Tracheal epithelial cell (primary cell): ENCODE measurements around the gene OCEL1. TPM values are rescaled to one million over a fixed set of nuclear protein-coding genes. Genes with fewer than 3 reads are reported as not detected.

Experiments
- total RNA-seq: library from RNA; depleted of rRNA; stranded (reverse); fragments of >200 nt; gene quantifications from 2 replicates; pipeline ENCODE4 v1.2.1, GENCODE V29; 2014

Gene OCEL1, protein sequence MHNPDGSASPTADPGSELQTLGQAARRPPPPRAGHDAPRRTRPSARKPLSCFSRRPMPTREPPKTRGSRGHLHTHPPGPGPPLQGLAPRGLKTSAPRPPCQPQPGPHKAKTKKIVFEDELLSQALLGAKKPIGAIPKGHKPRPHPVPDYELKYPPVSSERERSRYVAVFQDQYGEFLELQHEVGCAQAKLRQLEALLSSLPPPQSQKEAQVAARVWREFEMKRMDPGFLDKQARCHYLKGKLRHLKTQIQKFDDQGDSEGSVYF
- 1.4 and 3.0 TPM in 2 replicates for total RNA-seq

DNA sequence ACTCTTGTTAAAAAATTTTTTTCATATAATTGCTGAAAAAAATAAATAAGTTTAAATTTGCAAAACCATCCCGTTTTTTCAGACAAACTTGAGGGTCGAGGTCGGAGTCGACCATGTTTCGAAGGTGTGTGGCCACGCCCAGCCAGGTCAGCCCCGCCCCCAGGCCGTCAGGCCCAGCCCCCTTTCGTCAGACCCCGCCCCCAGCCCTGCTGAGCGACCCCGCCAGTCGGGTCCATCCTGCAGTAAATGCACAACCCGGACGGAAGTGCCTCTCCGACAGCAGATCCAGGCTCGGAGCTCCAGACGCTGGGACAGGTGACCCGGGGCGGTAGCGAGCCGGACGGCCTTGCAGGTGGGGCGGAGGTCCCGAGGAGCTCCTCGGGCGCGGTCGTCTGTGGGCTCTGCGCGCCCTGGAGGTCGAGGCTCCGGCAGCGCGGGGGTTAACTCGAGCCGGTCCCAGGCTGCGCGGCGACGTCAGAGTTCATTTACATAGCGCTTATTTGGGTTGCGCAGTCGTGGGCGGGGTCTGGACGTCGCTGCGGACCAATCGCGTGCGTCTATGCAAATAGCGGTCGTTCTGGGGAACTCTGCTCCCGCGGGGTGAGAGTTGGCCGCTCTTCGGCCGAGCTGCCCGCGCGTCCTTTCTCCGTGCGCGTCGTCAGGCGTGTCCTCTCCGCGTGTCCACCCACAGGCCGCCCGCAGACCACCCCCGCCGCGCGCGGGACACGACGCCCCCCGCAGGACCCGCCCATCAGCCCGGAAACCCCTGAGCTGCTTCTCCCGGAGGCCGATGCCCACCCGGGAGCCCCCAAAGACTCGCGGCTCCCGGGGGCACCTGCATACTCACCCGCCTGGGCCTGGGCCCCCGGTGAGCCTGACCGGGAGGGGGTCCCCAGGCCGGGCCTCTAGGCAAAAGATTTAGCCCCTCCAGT lies at the start of gene OCEL1:
OCEL1 (plus strand) TSS at position 225 of the 932 bp plus-strand sequence; CDS start at position 247, 22 bp downstream.

DNA sequence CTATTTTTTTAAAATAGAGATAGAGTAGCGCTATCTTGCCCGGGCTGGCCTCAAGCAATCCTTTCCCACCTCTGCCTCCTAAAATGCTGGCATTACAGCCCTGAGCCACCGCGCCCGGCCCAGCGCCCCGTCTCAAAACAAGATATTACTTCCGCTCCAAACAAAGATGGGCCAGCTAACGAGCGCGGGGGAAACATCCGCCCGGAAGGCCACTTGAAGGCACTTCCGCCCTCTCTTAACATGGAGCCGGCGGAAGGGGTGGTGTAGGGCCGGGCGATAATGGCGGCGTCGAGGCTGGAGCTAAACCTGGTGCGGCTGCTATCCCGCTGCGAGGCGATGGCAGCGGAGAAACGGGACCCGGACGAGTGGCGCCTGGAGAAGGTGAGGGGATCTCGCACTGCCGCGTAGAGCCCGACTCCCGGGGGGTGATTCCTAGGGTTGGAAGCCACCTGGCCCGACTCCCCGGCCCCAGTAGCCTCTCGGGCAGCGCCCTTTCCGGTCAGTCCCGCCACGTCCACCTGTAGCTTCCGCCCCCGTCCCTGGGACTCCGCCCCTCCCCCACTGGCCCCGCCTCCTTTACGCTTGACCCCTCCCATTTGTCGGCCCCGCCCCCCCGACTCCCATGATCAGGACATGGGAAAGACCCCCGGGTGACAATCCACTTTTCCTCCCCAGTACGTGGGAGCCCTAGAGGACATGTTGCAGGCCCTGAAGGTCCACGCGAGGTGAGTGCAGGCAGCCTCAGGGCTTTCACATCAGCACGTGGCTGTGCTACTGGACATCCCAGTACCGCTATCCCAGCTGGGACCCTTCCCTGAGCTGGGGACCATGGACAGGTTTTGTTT lies 10.7 kb upstream of the OCEL1 start, which contains the start of gene USE1:
USE1 (plus strand) TSS at position 231 of the 845 bp plus-strand sequence; CDS start at position 280, 49 bp downstream.

DNA sequence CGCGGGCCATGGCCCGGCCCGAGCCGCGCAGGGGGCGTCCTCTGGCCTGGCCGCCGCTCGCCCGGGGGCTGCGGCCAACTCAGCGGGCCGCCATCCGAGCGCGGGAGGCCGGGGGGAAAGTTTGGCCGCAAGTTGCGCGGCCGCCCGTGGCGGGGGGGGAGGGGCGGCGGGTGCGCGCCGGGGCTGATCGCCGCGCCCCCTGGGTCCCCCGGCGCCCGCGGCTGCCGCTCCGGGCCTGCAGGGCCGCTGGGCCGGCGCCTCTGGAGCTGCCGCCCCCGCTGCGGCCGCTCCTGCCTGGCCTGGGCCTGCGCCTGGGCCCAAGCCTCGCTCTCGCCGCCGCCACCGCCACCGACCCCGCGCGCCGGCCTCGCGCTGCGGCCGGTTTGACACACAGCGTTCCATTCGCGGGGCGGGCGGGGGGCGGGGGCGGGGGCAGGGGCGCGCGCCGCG lies 19.5 kb downstream of the OCEL1 start, which contains the start of gene NR2F6:
NR2F6 (minus strand) TSS at position 385 of the 450 bp plus-strand sequence. CDS start 699 bp downstream, outside the sequence.

DNA sequence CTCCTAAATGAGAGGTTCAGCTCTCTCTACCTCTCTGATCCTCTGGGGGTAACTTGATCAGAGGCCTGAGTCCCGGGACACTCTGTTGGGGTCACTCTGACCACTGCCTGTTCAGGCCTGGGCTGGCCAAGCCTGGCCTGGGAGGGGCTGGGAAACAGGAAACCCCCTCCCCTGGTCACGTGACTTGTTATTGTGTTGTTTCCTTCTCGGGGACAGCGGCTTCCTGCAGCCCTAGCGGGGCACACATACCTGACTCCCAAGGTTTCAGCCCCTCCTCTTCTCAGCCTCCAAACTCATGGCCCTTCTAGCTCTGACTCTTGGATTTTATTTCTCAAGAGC lies 38.6 kb downstream of the OCEL1 start, which contains the start of gene USHBP1:
USHBP1 (minus strand) TSS at position 105 of the 339 bp plus-strand sequence. CDS start 446 bp downstream, outside the sequence.

DNA sequence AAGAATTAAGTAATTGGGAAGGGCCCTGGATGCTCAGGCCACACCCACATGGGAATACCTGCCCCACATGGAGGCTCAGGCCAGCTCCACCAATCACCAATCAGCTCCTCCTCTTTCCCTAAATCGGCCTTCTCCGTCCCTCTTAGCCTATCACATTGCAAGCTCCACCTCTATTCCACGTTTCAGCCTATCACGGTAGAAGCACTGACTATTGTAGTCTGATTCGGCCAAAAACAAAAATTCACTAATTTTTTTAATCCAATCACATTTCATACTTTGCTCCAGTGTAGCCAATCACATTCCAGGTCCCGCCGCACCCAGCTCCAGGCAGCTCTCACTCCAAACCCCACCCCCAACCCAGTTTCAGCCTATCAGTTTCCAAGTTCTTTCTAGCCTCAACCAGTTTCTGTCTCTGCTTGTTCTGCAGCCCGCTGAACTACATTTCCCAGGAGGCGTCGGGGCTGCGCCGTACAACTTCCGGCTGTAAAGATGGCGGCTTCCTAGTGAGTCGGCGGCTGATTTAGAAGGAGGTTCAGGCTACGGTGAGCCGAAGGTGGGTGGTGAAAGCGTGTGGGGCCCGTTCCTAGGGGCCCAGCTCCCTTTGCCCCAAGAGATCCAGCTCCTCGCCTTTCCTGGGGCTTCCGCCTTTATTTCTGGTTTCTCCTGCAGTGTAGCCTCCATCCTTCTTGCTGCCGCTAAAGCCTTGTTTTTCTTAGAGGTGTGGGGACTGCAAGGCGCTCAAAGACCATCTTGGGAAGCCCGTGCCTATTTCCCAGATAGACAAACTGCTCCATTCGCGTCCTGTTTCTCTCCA lies 41.2 kb downstream of the OCEL1 start, which contains the start of gene BABAM1:
BABAM1 (plus strand) TSS at position 469 of the 814 bp plus-strand sequence. CDS start 1,364 bp downstream, outside the sequence.

Other genes with a start within 250 kb of the OCEL1 start
- gene CPAMD8, start 199.4 kb upstream of the OCEL1 start, total RNA-seq = 0.96 and 1.5 TPM in 2 replicates
- 1.3 and 1.7 TPM in 2 replicates for gene HAUS8, start 150.8 kb upstream of the OCEL1 start, total RNA-seq
- gene MYO9B, start 150.4 kb upstream of the OCEL1 start, total RNA-seq = 16.8 and 40.2 TPM in 2 replicates
- 10.0 and 19.8 TPM in 2 replicates for gene USE1, start 10.9 kb upstream of the OCEL1 start, total RNA-seq
- 97.4 and 175 TPM in 2 replicates for gene NR2F6, start 19.7 kb downstream of the OCEL1 start, total RNA-seq
- gene USHBP1, start 38.5 kb downstream of the OCEL1 start, total RNA-seq = under 0.01 TPM in 1 of 2 replicates, not detected in the other
- gene BABAM1, start 41.2 kb downstream of the OCEL1 start, total RNA-seq = 37.7 and 97.6 TPM in 2 replicates
- gene ANKLE1, start 55.7 kb downstream of the OCEL1 start, total RNA-seq = under 0.01 and 0.72 TPM in 2 replicates
- gene ABHD8, start 77.2 kb downstream of the OCEL1 start, total RNA-seq = 11.1 and 11.6 TPM in 2 replicates
- 46.3 and 58.0 TPM in 2 replicates for gene MRPL34, start 79.6 kb downstream of the OCEL1 start, total RNA-seq
- 10.4 and 11.1 TPM in 2 replicates for gene DDA1, start 83.3 kb downstream of the OCEL1 start, total RNA-seq
- gene ANO8, start 108.6 kb downstream of the OCEL1 start, total RNA-seq = 4.8 and 4.9 TPM in 2 replicates
- 20.5 and 71.6 TPM in 2 replicates for gene GTPBP3, start 111.3 kb downstream of the OCEL1 start, total RNA-seq
- not detected in 2 replicates for gene PLVAP, start 151.1 kb downstream of the OCEL1 start, total RNA-seq
- not detected in 2 replicates for gene CCDC194, start 168.0 kb downstream of the OCEL1 start, total RNA-seq
- gene BST2, start 179.4 kb downstream of the OCEL1 start, total RNA-seq = 8.7 and 26.3 TPM in 2 replicates
- gene MVB12A, start 193.8 kb downstream of the OCEL1 start, total RNA-seq = 46.0 and 47.2 TPM in 2 replicates
- gene TMEM221, start 222.4 kb downstream of the OCEL1 start, total RNA-seq = under 0.01 and 0.24 TPM in 2 replicates
- not detected in 2 replicates for gene NXNL1, start 234.7 kb downstream of the OCEL1 start, total RNA-seq
- gene SLC27A1, start 244.3 kb downstream of the OCEL1 start, total RNA-seq = 15.3 and 15.7 TPM in 2 replicates